ENCODE measurements around the gene ASZ1. TPM values are rescaled to one million over a fixed set of nuclear protein-coding genes. Genes with fewer than 3 reads are reported as not detected.

ASZ1 gene
- total and polyA plus RNA-seq, 2 donors (not counting 1 experiment from before 2014, with no cell fraction given), result not detected

GRCh38 chr7:117399820-117400422 is 27.4 kb downstream of the ASZ1 start:
- Histone ChIP-seq H3K36me3 (replicated peaks in 1 of 2; ENCODE audit: control extremely low read depth in 1 of 2, control insufficient read depth in 1 of 2, extremely low read depth in 1 of 2, insufficient read depth in 2 of 2, low read length in 1 of 2) (no peaks in the 10 kb centered on the region), H3K4me3 (ENCODE audit: control extremely low read depth in 1 of 5, extremely low read depth in 1 of 5, insufficient read depth in 1 of 5, low read depth in 2 of 5, low read length in 4 of 5) (no peak overlapping the region), H3K9me3 (ENCODE audit: control extremely low read depth in 1 of 3, control insufficient read depth in 2 of 3, insufficient read depth in 1 of 3, low read length in 2 of 3) (no peaks in the 10 kb centered on the region), H3K27ac (ENCODE audit: low read length in 2 of 2) (no peak overlapping the region), H4K20me1 (ENCODE audit: control insufficient read depth, insufficient read depth, low read length, poor library complexity, severe bottlenecking) (no peaks in the 10 kb centered on the region), H3K27me3 (replicated peaks in 1 of 4; ENCODE audit: control extremely low read depth in 1 of 4, control insufficient read depth in 3 of 4, insufficient read depth in 4 of 4, low read length in 3 of 4) (no peaks in the 10 kb centered on the region), H3K4me1 (ENCODE audit: control insufficient read depth in 2 of 2, insufficient read depth in 2 of 2, low read length in 2 of 2) (no peaks in the 10 kb centered on the region), H3K79me2 (ENCODE audit: control insufficient read depth, insufficient read depth, low read length) (no peaks in the 10 kb centered on the region), H2AFZ (ENCODE audit: insufficient read depth, low read depth, low read length, poor library complexity, severe bottlenecking) (no peak overlapping the region), H3K4me2 (replicated peaks; ENCODE audit: low read depth, low read length, poor library complexity, severe bottlenecking) (no peak overlapping the region), H3K9ac (ENCODE audit: low read length) (no peak overlapping the region)
- H3K27ac Mint-ChIP-seq, result no peak overlapping the region
- ChIA-PET CTCF (no interaction called here), POLR2A (no interaction called here)
- H3K4me1 Mint-ChIP-seq, result no peaks in the 10 kb centered on the region
- H3K27me3 Mint-ChIP-seq, result peaks cover 4% of the 10 kb centered on the region
- TF ChIP-seq CTCF (IDR thresholded peaks at IDR 0.05) (no peak), EZH2 (IDR thresholded peaks at IDR 0.05; ENCODE audit: borderline replicate concordance, insufficient read depth, low read depth, low read length, poor library complexity, severe bottlenecking) (no peak)
- no peaks in the 10 kb centered on the region for H3K9me3 Mint-ChIP-seq (ENCODE audit: insufficient read depth)
- H3K4me3 Mint-ChIP-seq, result no peak overlapping the region
- WGBS (ENCODE audit: insufficient coverage), result no CpG with 5 or more reads among the region's 4 CpGs
- intact Hi-C loops (cut with micrococcal nuclease), result no loop called here
- DNase-seq (no peak), ATAC-seq (ENCODE audit: low read depth) (no peak)

GRCh38 chr7:117395743-117396142 is 31.6 kb downstream of the ASZ1 start:
- no peak overlapping the region for H2AFZ ChIP-seq (ENCODE audit: insufficient read depth, low read depth, low read length, poor library complexity, severe bottlenecking)
- ATAC-seq (ENCODE audit: low read depth) (no peak), DNase-seq (no peak)
- H3K79me2 ChIP-seq (ENCODE audit: control insufficient read depth, insufficient read depth, low read length), result no peaks in the 10 kb centered on the region
- ChIA-PET POLR2A (no interaction called here), CTCF (no interaction called here)
- no peaks in the 10 kb centered on the region for H3K4me1 ChIP-seq (ENCODE audit: control insufficient read depth in 2 of 2, insufficient read depth in 2 of 2, low read length in 2 of 2)
- no peak overlapping the region for H3K4me3 Mint-ChIP-seq
- H3K27me3 Mint-ChIP-seq, result peaks cover 4% of the 10 kb centered on the region
- no peak overlapping the region for H3K4me3 ChIP-seq (ENCODE audit: control extremely low read depth in 1 of 5, extremely low read depth in 1 of 5, insufficient read depth in 1 of 5, low read depth in 2 of 5, low read length in 4 of 5)
- no peaks in the 10 kb centered on the region for H3K4me1 Mint-ChIP-seq
- H3K9ac ChIP-seq (ENCODE audit: low read length), result no peak overlapping the region
- no peak overlapping the region for H3K27ac Mint-ChIP-seq
- no peaks in the 10 kb centered on the region for H3K27me3 ChIP-seq (replicated peaks in 1 of 4; ENCODE audit: control extremely low read depth in 1 of 4, control insufficient read depth in 3 of 4, insufficient read depth in 4 of 4, low read length in 3 of 4)
- TF ChIP-seq CTCF (IDR thresholded peaks at IDR 0.05) (no peak), EZH2 (IDR thresholded peaks at IDR 0.05; ENCODE audit: borderline replicate concordance, insufficient read depth, low read depth, low read length, poor library complexity, severe bottlenecking) (no peak)
- no peak overlapping the region for H3K27ac ChIP-seq (ENCODE audit: low read length in 2 of 2)
- no peaks in the 10 kb centered on the region for H3K36me3 ChIP-seq (replicated peaks in 1 of 2; ENCODE audit: control extremely low read depth in 1 of 2, control insufficient read depth in 1 of 2, extremely low read depth in 1 of 2, insufficient read depth in 2 of 2, low read length in 1 of 2)
- no peaks in the 10 kb centered on the region for H4K20me1 ChIP-seq (ENCODE audit: control insufficient read depth, insufficient read depth, low read length, poor library complexity, severe bottlenecking)
- intact Hi-C loops (cut with micrococcal nuclease), result no loop called here
- H3K9me3 ChIP-seq (ENCODE audit: control extremely low read depth in 1 of 3, control insufficient read depth in 2 of 3, insufficient read depth in 1 of 3, low read length in 2 of 3), result peaks cover 0 to 5% (median 0%) of the 10 kb centered on the region in 3 donors
- no peaks in the 10 kb centered on the region for H3K9me3 Mint-ChIP-seq (ENCODE audit: insufficient read depth)
- H3K4me2 ChIP-seq (replicated peaks; ENCODE audit: low read depth, low read length, poor library complexity, severe bottlenecking), result no peak overlapping the region

Data from B cell (primary cell).